C4-2B (cell line): ENCODE data around the gene SRPX2.

Experiments
- CTCF ChIP-seq: fragments of 450-650 bp; conservative IDR thresholded peaks from 2 replicates; pipeline ENCODE4 v1.5.1; 2017; ENCODE audit warnings: mild to moderate bottlenecking
- ZFX ChIP-seq: fragments of 450-650 bp; IDR thresholded peaks from 2 replicates; pipeline ENCODE4 v1.6.1; 2017

- no peak for TF ChIP-seq CTCF
- no peak for TF ChIP-seq ZFX
Observed at GRCh38 chrX:100645106-100645505, 1.1 kb downstream of the SRPX2 start.
